ENCODE measurements around the gene BAMBI. TPM values are rescaled to one million over a fixed set of nuclear protein-coding genes. Genes with fewer than 3 reads are reported as not detected.
"Not testable (repeated sequence)": the region's sequence is repeated elsewhere in the genome, so short reads cannot be mapped to it uniquely, and the experiment has no call there.

BAMBI gene, protein sequence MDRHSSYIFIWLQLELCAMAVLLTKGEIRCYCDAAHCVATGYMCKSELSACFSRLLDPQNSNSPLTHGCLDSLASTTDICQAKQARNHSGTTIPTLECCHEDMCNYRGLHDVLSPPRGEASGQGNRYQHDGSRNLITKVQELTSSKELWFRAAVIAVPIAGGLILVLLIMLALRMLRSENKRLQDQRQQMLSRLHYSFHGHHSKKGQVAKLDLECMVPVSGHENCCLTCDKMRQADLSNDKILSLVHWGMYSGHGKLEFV
- 10 to 100 TPM; 23.7 to 54.8 TPM for total RNA-seq
- long read RNA-seq, partial matches to known transcripts, result 4 of 7 reads
- long read RNA-seq, other reads (novel, unspliced or antisense), result 0 of 7 reads

DNA sequence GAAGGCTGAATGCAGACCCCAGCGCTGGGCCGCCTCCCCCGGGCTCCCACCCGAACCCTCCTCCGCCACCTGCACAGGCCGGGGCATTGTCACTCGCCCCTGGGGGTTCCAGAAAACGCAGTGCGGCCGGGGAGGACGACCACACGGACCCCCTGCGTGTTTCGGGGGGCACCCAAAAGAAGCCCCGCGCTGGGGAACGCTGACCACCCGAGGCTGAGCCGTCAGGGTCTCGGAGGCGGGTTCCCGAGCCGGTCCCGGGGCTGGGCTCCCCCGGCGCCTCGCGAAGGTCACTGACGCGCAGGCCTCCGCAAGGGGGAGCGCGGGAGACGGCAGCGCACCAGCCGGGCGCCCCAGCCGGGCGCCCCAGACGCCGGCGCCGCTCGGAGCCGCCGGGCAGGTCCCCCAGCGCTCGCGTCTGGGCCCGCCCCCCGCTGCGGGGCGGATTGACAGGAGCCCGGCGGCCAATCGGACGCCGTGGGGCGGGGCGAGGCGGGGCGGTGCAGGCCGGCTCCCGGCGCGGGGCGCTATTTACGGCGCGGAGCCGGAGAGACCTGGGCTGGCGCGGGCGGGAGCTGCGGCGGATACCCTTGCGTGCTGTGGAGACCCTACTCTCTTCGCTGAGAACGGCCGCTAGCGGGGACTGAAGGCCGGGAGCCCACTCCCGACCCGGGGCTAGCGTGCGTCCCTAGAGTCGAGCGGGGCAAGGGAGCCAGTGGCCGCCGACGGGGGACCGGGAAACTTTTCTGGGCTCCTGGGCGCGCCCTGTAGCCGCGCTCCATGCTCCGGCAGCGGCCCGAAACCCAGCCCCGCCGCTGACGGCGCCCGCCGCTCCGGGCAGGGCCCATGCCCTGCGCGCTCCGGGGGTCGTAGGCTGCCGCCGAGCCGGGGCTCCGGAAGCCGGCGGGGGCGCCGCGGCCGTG lies at the start of gene BAMBI:
BAMBI (plus strand) TSS at position 554 of the 920 bp plus-strand sequence. CDS start 377 bp downstream, outside the sequence.
- DNase-seq, result peak; percentile 93
- ATAC-seq, result peak; percentile 98
- intact Hi-C loops (cut with DNase I), result loop anchor here (5.0 kb wide), 3 partner anchors 130 to 315 kb away; no protein-coding TSS in a partner anchor

DNA sequence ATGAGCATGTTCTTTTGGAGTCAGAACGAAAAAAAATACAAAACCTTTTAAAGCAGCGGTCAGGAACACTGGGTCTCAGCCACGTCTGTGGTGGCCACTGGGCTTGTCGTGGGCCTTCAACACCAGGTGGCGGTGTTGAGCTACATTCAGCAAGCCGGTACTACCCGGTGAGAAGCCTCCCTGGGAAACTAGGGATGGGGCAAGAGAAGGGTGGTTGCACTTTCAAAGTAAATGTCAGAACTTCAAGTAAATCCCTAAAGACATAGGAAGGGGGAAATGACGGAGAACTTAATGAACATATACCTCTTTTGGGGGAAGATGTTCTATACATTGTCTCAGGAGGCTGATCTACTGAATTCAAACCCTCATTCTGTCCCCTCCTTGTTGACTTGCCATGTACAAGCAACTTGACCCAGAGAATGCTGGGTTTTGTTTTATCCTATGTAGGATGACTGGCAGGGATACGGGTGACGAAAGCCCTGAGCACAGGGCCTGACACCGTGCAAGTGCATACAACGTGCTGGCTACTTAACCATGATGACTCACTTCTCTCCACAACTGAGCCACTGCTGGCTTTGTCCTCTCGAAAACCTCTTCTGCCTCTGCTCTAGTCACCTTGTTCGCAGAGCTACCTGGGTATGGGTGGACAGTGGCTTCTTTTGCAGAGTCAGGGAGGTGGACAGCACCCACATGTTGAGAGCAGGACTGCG lies 49.0 kb upstream of the BAMBI start:
- intact Hi-C loops (cut with DNase I), result loop anchor here (2.0 to 5.0 kb wide), 2 partner anchors 676 to 764 kb away; no protein-coding TSS in a partner anchor
- DNase-seq (peak; percentile 87), ATAC-seq (peak; percentile 86 to 90)

DNA sequence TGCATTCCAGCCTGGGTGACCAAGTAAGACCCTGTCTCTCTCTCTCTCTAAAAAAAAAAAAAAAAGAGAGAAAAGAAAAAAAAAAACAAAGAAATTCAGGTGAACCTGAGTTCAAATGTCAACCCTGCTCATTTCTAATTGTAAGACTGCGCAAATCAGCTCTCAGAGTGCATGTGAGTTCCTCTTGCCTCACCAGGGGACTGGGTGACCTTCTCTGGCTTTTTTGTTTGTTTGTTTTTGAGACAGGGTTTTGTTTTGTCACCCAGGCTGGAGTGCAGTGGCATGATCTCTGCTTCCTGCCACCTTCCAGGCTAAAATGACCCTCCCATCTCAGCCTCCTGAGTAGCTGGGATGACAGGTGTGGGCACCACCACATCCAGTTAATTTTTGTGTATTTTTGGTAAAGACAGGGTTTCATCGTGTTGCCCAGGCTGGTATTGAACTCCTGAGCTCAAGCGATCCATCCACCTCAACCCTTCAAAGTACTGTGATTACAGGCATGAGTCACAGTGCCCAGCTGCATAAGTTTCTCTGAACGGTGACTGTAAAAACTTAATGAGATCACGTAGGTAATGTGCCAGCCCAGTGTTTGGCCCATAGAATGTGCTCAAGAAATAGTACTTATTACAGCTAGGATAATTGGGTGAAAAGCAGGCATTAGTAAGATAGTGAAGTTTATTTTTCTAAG lies 45.3 kb upstream of the BAMBI start:
- no peak for ATAC-seq
- intact Hi-C loops (cut with DNase I), result loop anchor here in 1 of 2 donors (10.0 kb wide), 1 partner anchor 663 kb away; no protein-coding TSS in a partner anchor
- no peak for DNase-seq

DNA sequence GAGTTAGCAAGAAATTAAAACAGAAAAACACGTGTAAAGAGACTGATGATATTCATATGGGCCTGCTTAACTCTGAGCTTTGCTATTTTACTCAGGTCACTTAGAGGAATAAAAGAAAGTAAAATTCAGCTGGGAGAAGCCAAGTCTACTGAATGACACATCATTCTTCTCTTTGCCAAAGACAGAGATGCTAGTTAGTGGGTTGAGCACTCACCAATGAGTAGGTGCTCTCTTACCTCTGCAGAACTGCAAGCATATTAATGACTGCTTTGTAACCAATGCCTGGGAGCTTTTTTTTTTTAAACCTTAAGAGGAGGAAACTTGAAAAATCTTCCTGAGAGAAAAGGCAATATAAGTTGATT lies 44.8 kb upstream of the BAMBI start:
- intact Hi-C loops (cut with DNase I), result loop anchor here in 1 of 2 donors (10.0 kb wide), 1 partner anchor 662 kb away; no protein-coding TSS in a partner anchor
- no peak for ATAC-seq
- no peak for DNase-seq

DNA sequence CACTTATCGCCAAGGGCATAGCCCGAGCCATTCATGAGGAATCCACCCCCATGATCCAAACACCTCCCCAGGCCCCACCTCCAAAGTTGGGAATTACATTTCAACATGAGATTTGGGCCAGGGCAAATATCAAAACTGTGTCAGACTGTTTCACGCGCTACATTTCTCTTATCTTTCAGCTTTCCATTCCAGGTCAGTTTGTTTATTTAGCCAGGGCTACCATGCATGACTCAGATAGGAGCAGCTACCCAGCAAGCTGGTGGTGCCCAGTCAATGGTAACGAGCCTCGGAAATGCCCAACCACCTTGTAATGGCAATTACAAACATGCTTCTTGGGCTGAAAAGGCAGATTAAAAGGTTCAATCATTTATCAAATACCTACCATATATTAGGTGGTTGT lies 43.6 kb upstream of the BAMBI start:
- ATAC-seq (no peak), DNase-seq (no peak)
- intact Hi-C loops (cut with DNase I), result loop anchor here in 1 of 2 donors (10.0 kb wide), 1 partner anchor 661 kb away; no protein-coding TSS in a partner anchor

DNA sequence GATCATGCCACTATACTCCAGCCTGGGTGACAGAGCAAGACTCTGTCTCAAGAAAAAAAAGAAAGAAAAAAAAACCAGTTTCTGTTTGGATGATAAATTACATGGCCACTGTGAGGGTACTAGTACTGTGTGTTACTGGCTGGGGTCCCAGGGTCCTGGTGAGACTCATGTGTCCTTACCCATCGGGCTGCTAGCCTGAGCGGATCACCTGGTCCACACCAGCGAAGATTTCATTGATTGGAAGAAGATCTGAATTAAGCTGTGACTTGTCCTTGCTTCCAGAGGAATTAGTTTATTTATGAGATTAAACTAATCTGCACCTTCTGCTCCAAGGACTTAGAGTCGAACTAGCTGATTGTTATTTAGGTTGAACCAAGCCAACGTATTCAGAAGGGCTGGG lies 40.0 kb upstream of the BAMBI start:
- intact Hi-C loops (cut with DNase I), result loop anchor here in 1 of 2 donors (10.0 kb wide), 1 partner anchor 657 kb away; no protein-coding TSS in a partner anchor
- ATAC-seq (no peak), DNase-seq (no peak)

DNA sequence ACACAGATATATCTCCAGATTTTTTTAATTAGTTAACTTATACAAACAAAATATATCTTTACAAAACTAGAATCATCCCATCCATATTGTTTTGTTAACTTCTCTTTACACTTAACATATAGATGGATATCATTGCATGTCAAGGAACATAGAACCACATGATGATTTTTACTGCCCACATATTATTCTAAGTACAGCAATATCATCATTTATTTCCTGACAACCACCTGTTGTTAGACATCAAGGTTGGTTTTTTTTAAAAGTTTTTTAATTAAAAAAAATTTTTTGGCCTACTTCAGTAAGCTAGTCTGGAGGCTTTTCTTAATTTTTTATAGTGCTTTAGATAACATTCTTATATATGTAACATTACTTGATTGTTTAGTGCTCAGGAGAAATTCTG lies 38.9 kb upstream of the BAMBI start:
- intact Hi-C loops (cut with DNase I), result loop anchor here in 1 of 2 donors (10.0 kb wide), 1 partner anchor 656 kb away; no protein-coding TSS in a partner anchor
- DNase-seq, result no peak
- no peak for ATAC-seq

DNA sequence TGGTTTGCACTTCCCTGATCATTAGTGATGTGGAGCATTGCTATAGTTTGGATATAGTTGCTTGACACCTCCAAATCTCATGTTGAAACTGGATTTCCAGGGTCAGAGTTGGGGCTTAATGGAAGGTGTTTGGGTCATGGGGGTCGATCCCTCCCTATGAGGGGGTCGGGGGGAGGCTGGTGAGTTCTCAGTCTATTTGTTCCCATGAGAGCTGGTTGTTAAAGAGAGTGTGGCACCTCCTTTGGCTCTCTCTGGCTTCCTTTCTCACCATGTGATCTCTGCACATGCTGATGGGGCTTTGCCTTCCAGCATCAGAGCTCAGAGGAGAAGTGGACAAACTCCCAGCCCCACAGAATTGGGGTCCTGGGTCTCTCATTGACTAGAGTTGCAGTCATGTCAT lies 36.8 kb upstream of the BAMBI start:
- intact Hi-C loops (cut with DNase I), result no loop called here
- no peak for DNase-seq
- no peak for ATAC-seq

DNA sequence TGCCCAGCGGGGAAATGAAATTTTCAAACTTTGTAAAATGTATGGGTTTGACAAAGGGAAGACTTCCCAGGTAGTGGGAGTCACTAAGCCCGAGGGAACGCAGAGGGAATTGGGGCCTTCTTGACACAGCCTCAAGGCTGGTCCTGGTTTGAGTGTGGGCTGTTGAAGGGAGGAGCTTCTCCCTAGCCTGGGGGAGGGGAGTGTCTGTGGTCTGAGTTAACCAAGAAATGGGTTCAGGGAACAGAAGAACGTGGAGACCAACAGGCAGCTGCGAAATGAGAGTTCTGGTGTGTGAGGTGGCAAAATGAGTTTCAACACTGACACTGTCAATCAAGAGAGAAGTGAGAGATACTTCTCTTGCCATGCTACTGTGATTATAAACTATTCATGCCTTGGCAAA lies 32.7 kb upstream of the BAMBI start:
- DNase-seq (no peak), ATAC-seq (no peak)
- intact Hi-C loops (cut with DNase I), result no loop called here

DNA sequence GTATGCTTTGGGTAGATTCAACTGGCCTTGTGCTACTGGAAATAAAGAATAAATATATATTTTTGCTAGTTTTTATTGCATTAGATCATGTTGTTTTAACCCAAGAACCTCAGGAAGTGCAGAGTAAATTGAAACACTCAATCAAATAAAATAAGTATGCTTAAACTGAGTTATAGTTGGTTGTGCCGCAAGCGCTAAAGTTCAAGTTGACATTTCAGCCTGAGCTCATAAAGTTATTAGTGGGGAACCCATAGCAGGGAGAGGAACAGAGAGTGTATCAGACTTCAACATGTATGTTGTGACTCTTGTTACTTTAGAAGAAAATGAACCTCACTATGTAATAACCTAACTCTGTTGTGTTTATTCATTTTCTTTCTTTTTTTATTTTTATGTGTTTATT lies 25.2 kb upstream of the BAMBI start:
- intact Hi-C loops (cut with DNase I), result no loop called here
- DNase-seq, result no peak
- ATAC-seq, result no peak

DNA sequence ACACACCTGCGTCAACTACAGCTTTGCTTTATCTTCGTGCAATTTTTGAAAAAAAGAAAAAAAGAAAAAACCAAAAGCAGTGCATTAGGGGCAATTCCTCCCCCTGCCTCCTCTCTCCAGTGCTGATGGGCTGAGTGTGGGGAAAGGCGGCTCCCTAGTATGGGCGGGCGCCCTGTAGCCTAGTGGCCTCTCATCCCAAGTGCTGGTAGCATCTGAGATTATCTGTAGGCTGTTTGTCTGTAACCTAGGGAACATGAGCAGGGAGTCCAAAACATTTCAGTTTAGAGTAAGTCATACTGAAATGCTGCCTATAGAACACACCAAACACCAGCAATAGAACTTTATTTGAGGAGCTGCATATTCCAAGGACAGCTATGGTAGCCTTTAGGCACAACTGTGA lies 24.6 kb upstream of the BAMBI start:
- DNase-seq (no peak), ATAC-seq (no peak)
- intact Hi-C loops (cut with DNase I), result no loop called here

DNA sequence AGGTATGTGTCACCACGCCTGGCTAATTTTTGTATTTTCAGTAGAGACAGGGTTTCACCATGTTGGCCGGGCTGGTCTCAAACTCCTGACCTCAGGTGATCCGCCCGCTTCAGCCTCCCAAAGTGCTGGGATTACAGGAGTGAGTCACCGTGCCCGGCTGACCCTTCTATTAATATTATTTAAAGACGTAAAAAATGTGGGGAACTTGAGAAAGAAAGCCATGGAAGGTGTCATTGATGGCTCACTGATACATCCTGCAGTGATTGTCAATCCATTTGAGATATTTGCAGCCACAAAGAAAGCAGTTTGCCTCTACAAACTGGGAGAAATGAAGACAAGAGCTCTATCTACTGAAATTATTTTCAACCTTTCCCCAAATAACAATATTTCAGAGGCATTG lies 18.5 kb upstream of the BAMBI start:
- ATAC-seq; intact Hi-C loops (cut with DNase I); DNase-seq: not testable (repeated sequence)

DNA sequence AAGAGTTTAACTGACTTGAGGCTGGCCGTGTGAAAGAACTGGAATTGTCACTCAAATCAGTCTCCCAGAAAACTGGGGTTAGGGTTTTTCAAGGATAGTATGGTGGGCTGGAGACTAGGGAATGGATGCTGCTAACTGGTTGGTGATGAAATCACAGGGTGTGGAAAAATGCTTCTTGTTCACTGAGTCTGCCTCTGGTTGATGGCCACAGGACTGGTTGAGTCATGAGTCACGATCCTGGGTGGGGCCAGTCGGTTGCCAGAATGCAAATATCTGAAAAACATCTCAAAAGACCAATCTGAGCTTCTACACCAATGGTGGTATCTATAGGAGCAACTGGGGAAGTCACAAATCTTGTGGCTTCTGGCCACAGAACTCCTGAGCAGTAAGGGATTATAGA lies 16.3 kb upstream of the BAMBI start:
- peak in 1 of 2 donors; percentile 63 for ATAC-seq
- intact Hi-C loops (cut with DNase I), result loop anchor here (5.0 to 10.0 kb wide), 3 partner anchors 471 to 644 kb away; no protein-coding TSS in a partner anchor

DNA sequence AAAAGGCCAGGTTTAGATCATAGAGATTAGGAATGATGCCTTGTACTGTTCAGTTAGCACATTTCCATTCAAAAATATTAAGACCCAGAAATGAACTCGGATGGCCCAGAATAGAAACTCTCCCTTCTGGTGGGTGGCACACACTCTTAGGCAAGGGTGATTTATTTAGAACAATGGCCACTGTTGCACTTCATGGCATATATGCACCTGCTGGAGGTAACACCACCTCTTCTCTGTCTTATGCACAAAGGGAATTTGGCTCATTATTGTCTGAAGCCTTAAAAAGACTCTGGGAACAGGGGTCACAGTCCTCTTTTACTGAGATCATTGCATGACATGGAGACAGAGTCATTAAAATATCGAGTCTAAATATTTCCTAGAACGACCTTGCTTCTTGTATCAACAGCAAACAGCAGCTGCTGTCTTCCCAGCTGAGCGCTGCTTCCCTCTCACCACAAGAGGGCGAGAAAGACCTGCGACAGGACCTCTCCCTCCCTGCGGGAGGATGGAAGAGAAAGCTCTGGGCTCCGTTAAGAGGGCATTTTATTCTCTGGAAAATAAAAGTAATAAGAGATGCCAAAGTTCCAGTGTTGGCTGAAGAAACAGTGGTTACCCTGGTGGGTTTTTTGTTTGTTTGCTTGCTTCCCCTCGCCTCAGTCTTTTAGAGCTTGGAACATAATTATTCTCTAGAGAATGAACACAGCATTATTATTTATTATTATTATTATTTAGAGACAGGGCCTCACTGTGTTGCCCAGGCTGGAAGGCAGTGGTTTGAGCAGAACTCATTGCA lies 13.5 kb upstream of the BAMBI start:
- ATAC-seq, result peak; percentile 86 to 94
- DNase-seq, result peak; percentile 82

More for the DNA sequence above, 16.3 kb upstream of the BAMBI start:
- DNase-seq, result peak; percentile 50

DNA sequence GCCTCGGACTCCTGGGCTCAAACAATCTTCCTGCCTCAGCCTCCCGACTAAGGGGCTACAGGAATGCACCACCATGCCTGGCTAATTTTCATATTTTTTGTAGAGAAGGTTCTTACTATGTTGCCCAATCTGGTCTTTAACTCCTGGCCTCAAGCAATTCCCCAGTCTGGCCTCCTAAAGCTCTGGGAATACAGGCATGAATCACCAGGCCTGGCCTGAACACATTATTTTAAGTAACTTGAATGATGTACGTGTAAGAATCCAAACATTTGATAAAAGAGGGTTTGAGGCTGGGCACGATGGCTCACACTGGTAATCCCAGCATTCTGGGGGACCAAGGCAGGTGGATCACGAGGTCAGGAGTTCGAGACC lies 13.0 kb upstream of the BAMBI start:
- ATAC-seq (peak in 1 of 2 donors; percentile 27), DNase-seq (no peak)
- intact Hi-C loops (cut with DNase I), result loop anchor here (2.0 to 10.0 kb wide), 4 partner anchors 326 to 640 kb away; no protein-coding TSS in a partner anchor

More for the DNA sequence above, 13.5 kb upstream of the BAMBI start:
- intact Hi-C loops (cut with DNase I), result loop anchor here (2.0 to 10.0 kb wide), 5 partner anchors 327 to 641 kb away; no protein-coding TSS in a partner anchor

DNA sequence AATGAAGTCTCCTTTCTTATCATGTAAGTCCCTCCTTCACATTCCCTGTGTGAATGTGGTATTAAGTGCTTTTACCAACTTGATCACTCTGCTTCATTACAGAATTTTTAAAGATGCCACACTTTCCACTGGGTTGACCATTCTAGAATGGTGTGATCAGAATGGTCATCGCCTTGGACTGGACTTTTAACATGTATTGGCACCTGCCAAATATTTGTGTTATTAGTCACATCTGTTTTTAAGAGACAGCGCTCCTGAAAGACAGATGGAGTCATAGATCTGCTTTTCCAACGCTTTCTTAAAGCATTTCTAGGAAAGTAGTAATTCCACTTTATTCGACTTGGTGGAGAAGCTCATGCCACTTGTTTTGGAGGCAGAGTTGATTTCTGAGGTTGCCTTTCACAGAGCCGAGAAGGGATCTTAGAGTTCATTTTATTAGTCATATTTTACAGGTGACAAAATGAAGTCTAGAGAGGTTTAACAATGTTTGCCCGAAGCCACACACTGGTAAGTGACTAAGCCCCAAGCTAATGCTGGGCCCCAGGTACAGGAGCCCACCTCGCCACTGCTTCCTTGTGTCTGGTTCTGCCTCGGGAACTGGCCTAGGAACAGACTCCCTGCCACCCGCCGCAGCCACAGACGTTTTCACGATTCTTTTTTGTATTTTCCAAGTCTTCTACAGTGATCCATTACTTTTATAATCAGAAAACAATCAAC lies 10.4 kb upstream of the BAMBI start:
- DNase-seq (no peak), ATAC-seq (no peak)
- intact Hi-C loops (cut with DNase I), result loop anchor here in 1 of 2 donors (10.0 kb wide), 1 partner anchor 638 kb away; no protein-coding TSS in a partner anchor

All from left cardiac atrium (tissue), 4 donors.